Measurements from ENCODE around the gene ANKFY1.

The ANKFY1 gene

DNA sequence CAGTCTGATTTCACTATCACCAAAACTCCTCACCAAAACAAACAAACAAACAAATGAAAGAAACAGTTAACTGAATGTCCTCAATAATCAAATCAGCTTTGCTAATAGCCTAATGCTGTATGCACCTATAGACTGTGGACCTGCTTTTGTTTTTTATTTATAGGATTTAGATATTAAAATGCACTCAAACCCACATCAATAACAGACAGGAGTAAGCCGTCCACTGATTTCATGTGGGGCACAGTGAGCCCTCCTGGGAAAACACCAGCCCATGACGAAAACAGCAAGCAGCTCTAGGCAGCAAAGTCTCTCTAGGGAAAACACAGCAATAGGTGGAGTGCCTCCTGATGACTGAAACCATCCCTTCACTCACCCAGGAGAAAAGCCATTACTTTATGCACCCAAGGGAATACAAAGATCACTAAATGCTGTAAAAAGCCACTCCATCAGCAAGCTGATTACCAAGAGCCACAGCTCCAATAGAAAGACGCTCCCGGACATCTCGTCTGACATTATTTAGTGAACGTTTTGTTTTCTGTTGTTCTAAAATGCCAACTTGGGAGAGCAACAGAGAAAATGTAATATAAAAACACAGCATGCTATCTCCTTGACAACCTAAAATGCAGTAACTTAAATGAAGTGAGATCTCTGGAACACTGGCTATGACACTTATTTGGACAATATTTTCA, 47.8 kb downstream of the ANKFY1 start:
- CTCF ChIA-PET = interaction anchor here (0.6 to 5.0 kb wide), 42 partner anchors 9 to 373 kb away, joined by 3 to 67 read pairs (median 6); no protein-coding TSS in a partner anchor
- no peak overlapping the region for H3K27ac ChIP-seq (ENCODE audit: extremely low read depth, low read depth, low read length)
- TF ChIP-seq ZNF223 (tag by site-specific recombination; IDR thresholded peaks at IDR 0.05) (no peak), ZNF26 (tag by site-specific recombination; IDR thresholded peaks at IDR 0.05) (no peak), ZNF518A (tag by site-specific recombination; conservative IDR thresholded peaks at IDR 0.05; ENCODE audit: low read depth) (no peak), SP7 (tag by site-specific recombination; IDR thresholded peaks at IDR 0.05) (no peak), ZNF157 (tag by site-specific recombination; IDR thresholded peaks at IDR 0.05) (no peak), ZNF521 (tag by site-specific recombination; IDR thresholded peaks at IDR 0.05) (no peak), ZNF629 (tag by site-specific recombination; IDR thresholded peaks at IDR 0.05) (peak; percentile 88), ZNF501 (tag by site-specific recombination; IDR thresholded peaks at IDR 0.05) (no peak), TCF7L2 (IDR thresholded peaks at IDR 0.05; ENCODE audit: borderline replicate concordance, low read depth, low read length) (no peak), ZNF76 (tag by site-specific recombination; IDR thresholded peaks at IDR 0.05; ENCODE audit: borderline replicate concordance, low read depth) (no peak), ZNF221 (tag by site-specific recombination; IDR thresholded peaks at IDR 0.05; ENCODE audit: borderline replicate concordance) (no peak), GLI2 (tag by site-specific recombination; IDR thresholded peaks at IDR 0.05; ENCODE audit: borderline replicate concordance, low read depth) (no peak; the same call in 1 of the 2 replicates), GLI4 (tag by site-specific recombination; IDR thresholded peaks at IDR 0.05) (no peak), ZNF280C (tag by site-specific recombination; IDR thresholded peaks at IDR 0.05) (no peak), ZNF10 (tag by site-specific recombination; IDR thresholded peaks at IDR 0.05) (peak; percentile 92), ZNF362 (tag by site-specific recombination; IDR thresholded peaks at IDR 0.05) (no peak), ZNF16 (tag by site-specific recombination; IDR thresholded peaks at IDR 0.05; ENCODE audit: low read depth) (no peak), ZBTB7A (tag by site-specific recombination; IDR thresholded peaks at IDR 0.05; ENCODE audit: low read depth) (no peak), ZNF404 (tag by site-specific recombination; IDR thresholded peaks at IDR 0.05) (no peak), ZBTB8A (tag by site-specific recombination; IDR thresholded peaks at IDR 0.05) (no peak; the same call in 1 of the 2 replicates), ZNF214 (tag by site-specific recombination; IDR thresholded peaks at IDR 0.05; ENCODE audit: borderline replicate concordance) (no peak)
- TF ChIP-seq, protein P1, sequence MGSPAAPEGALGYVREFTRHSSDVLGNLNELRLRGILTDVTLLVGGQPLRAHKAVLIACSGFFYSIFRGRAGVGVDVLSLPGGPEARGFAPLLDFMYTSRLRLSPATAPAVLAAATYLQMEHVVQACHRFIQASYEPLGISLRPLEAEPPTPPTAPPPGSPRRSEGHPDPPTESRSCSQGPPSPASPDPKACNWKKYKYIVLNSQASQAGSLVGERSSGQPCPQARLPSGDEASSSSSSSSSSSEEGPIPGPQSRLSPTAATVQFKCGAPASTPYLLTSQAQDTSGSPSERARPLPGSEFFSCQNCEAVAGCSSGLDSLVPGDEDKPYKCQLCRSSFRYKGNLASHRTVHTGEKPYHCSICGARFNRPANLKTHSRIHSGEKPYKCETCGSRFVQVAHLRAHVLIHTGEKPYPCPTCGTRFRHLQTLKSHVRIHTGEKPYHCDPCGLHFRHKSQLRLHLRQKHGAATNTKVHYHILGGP (tag by site-specific recombination; IDR thresholded peaks at IDR 0.05) = no peak
- TF ChIP-seq, protein P2, sequence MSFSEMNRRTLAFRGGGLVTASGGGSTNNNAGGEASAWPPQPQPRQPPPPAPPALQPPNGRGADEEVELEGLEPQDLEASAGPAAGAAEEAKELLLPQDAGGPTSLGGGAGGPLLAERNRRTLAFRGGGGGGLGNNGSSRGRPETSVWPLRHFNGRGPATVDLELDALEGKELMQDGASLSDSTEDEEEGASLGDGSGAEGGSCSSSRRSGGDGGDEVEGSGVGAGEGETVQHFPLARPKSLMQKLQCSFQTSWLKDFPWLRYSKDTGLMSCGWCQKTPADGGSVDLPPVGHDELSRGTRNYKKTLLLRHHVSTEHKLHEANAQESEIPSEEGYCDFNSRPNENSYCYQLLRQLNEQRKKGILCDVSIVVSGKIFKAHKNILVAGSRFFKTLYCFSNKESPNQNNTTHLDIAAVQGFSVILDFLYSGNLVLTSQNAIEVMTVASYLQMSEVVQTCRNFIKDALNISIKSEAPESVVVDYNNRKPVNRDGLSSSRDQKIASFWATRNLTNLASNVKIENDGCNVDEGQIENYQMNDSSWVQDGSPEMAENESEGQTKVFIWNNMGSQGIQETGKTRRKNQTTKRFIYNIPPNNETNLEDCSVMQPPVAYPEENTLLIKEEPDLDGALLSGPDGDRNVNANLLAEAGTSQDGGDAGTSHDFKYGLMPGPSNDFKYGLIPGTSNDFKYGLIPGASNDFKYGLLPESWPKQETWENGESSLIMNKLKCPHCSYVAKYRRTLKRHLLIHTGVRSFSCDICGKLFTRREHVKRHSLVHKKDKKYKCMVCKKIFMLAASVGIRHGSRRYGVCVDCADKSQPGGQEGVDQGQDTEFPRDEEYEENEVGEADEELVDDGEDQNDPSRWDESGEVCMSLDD (tag by site-specific recombination; IDR thresholded peaks at IDR 0.05) = no peak

More for the DNA sequence above, 47.8 kb downstream of the ANKFY1 start:
- no peak overlapping the region for H3K4me3 ChIP-seq (ENCODE audit: low read depth, low read length)
- POLR2A ChIA-PET = interaction anchor here (0.6 to 1.6 kb wide), 2 partner anchors 29 to 47 kb away, joined by 5 to 7 read pairs; partner anchors contain the start of gene ANKFY1
- no peaks in the 10 kb centered on the region for H3K9me3 ChIP-seq (ENCODE audit: control insufficient read depth, insufficient read depth, low read depth, low read length)
- H3K4me1 ChIP-seq (ENCODE audit: control insufficient read depth, insufficient read depth, low read length) = peaks cover 21% of the 10 kb centered on the region
- peaks cover 14 to 36% of the 10 kb centered on the region in 2 experiments for H3K36me3 ChIP-seq (ENCODE audit: control insufficient read depth in 2 of 2, insufficient read depth in 1 of 2, low read length in 2 of 2)

Data from HEK293 (cell line).